GM19240 (cell line): Measurements from ENCODE around the gene HNRNPDL.
"Not testable (repeated sequence)": the region's sequence is repeated elsewhere in the genome, so short reads cannot be mapped to it uniquely, and the experiment has no call there.

Experiments
- DNase-seq: peaks from one replicate; pipeline ENCODE4 v3.0.0; 2011; ENCODE audit warnings: low spot score; ENCODE audit not compliant: insufficient read length

HNRNPDL gene

GRCh38 chr4:82433791-82434190 lies 3.5 kb upstream of the HNRNPDL start:
- DNase-seq: no peak

DNA sequence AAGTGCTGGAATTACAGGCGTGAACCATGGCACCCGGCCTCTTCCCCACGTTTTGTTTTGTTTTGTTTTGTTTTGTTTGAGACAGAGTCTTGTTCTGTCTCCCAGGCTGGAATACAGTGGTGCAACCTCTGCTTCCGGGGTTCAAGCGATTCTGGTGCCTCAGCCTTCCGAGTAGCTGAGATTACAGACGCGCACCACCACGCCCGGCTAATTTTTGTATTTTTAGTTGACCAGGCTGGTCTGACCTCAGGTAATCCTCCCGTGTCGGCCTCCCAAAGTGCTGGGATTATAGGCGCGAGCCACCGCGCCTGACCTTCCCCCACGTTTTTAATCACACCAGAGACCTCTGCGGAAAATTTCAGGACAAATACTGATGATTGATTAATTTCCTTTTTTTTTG lies 2.3 kb upstream of the HNRNPDL start:
- no peak for DNase-seq

DNA sequence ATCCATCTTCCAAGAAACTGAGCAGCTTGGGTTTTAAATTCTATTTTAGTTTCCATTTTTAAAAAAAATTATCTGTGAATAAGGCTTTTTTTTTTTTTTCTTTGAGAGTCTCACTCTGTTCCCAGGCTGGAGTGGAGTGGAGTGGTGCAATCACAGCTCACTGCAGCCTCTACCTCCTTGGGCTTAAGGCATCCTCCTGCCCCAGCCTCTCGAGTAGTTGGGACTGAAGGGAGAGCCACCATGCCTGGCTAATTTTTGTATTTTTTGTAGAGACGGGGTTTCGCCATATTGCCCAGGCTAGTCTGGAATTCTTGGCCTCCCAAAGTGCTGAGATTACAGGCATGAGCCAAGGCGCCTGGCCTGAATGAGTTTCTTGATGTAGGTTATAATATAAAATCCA lies 1.6 kb upstream of the HNRNPDL start:
- no peak for DNase-seq

GRCh38 chr4:82430964-82431745 lies 893 bp upstream of the HNRNPDL start:
- no peak for DNase-seq

DNA sequence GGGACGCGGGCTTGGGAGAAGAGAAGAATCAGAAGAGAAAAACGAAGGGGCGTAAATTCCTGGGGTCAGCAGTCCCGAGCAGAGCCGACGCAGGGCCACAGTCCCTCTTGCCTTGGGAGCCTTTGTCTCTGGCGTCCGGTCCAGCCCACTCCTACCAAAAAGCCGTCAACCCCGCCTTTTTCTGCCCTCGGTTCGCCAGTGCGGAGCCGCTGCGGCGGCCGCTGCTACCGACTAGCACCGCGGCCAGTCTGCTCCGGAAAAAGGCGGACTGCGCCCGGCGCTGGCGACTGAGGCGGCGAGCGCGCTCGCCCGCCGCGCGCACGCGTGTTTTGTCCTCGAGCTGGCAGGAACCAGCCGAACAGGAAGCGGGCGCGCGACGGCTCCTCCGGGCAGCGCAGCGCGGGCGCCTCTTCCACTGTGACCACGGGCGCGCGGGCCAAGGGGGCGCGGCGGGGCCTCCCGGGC lies 502 bp downstream of the HNRNPDL start:
- no peak for DNase-seq

- DNase-seq: peak; percentile 65
Observed at GRCh38 chr4:82428969-82429727, 1.1 kb downstream of the HNRNPDL start.

DNA sequence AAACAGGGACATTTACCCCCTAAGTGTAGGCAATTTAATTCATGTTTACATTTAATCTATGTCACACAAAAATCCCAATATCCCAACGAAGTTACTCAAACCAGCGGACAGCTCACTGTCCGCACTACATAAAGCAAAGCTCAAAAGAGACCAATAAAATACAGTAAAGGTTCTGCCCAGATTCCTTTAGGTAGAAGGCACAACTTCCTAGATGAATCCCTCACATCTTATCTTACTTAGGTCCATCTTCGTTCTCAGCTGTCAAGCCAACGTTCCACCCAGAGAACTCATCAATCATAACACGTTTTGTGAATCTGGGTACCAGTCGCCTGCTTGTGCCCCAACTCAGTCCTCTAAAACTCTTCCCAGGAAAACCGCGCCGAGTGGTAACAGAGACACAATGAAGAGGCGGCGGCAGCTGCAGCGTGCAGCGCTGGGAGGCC lies 1.7 kb downstream of the HNRNPDL start:
- no peak for DNase-seq

DNA sequence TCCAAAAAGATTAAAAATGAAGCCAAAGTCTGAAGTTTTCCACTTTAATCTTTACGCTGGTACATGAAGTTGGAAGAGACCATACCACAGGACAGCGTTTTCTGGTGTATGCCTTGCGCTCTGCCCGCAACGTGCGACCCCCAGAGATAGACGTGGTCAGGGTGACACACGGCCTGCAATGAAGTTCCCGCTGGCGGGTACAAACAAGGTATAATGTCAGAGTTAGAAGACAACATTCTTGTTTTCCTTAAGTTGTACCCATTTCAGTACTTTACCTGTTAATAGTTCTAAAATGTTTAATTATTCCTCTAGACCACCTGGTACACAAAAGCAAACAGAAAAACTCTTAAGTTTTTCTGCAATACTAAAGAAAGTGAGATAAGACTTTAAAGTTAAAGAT lies 4.8 kb downstream of the HNRNPDL start:
- no peak for DNase-seq

- no peak for DNase-seq
Observed at GRCh38 chr4:82423245-82424054, 6.8 kb downstream of the HNRNPDL start.

- no peak for DNase-seq
Observed at GRCh38 chr4:82422616-82423015, 7.6 kb downstream of the HNRNPDL start.

- no peak for DNase-seq
Observed at GRCh38 chr4:82421796-82422560, 8.3 kb downstream of the HNRNPDL start.

DNA sequence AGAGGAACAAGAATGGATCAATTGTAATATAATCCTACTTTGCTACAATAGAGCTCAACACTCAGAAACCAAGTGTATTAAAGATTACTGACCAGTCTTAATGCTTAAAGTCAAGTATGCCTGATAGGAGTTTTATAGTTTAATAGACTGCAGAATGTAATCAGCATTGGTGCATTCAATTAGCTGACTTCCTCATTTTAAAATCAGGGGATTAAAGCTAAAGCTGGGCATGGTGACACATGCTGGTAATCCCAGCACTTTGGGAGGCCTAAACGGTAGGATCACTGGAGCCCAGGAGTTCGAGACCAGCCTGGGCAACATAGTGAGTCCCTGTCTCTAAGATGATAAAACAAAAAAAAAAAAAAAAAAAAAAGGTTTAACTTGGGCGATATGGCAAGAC lies 10.8 kb downstream of the HNRNPDL start:
- DNase-seq: no peak

GRCh38 chr4:82415922-82416365 lies 14.3 kb downstream of the HNRNPDL start:
- no peak for DNase-seq

GRCh38 chr4:82415061-82415460 lies 15.2 kb downstream of the HNRNPDL start:
- DNase-seq: not testable (repeated sequence)

- no peak for DNase-seq
Observed at GRCh38 chr4:82403725-82404124, 26.5 kb downstream of the HNRNPDL start.

DNA sequence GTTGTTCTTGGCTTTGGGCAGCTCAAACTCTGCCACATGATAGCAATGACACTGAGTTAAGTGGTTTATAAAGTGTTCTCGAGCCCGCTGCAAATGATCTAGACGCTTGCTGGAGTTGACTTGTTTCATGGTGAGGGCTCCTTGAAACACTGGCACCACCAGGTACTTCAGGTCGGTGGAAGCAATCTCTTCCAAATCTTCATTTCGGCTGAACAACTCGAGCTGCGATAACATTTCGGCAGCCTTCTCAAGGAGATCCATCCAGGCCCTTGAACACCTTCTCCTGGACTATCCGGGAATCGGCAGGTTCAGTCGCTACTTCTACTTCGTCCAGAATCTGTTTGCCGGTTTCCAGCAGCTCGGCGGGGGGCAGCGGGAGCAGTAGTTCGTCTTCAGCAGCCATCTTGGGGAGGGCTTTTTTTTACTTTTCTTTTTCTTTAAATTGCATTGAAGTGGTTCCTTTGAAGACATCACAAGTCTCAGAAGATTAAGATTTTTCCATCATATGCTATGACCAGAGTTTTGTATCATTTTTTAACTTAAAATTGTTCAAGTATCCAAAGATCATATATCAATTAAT lies 28.0 kb downstream of the HNRNPDL start:
- DNase-seq: no peak

- DNase-seq: no peak
Observed at GRCh38 chr4:82401600-82401999, 28.7 kb downstream of the HNRNPDL start.

DNA sequence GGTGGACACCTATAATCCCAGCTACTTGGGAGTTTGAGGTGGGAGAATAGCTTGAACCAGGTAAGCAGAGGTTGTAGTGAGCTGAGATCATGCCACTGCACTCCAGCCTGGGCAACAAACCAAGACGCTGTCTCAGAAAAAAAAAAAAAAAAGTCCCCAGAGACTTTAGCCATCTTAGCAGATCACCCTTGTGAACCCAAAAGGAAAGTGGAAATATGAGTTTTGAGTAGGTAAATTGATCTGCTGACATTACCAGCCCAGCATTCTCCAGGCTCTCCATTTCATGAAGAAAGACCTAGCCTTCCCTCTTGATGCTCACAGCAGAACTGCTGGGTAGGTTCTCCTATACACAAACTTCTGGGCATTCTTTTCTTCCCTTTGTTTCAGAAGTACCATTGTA lies 32.0 kb downstream of the HNRNPDL start:
- DNase-seq: no peak

GRCh38 chr4:82397527-82397926 lies 32.7 kb downstream of the HNRNPDL start:
- no peak for DNase-seq

DNA sequence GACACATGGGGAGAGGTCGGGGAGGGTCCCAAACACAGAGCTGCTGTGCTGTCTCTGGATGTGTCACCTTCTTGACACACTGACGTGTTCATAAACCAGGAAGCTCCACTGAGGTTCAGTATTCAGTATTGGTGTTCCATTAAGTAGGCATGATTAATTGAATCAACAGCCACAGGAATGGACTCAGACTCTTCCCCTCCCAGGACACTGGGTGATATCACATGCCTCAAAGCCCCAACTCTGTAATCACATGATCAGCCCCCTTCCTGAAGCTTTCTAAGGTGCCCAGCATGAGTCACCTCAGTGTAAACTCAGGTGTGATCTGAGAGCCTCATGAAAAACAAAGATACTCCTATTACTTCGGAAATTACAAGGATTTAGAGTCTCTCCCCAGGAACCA lies 35.4 kb downstream of the HNRNPDL start:
- DNase-seq: no peak

GRCh38 chr4:82390061-82390460 lies 40.2 kb downstream of the HNRNPDL start:
- DNase-seq: not testable (repeated sequence)
